Spleen (tissue), 11 donors: ENCODE results near the gene DLG2. TPM values are rescaled to one million over a fixed set of nuclear protein-coding genes. Genes with fewer than 3 reads are reported as not detected.

Experiments used
- DNase-seq: peaks from one replicate; pipeline ENCODE4 v3.0.0-alpha.2; 2020
- H3K27ac ChIP-seq, 8 donors: fragments of 200-600 bp; sonication (generic) in 7 of 8; 1 replicate in 4 of 8; 2 replicates in 4 of 8; pipeline versions ENCODE4 v1.5.0 to v1.8.0; 2016 to 2021; ENCODE audit warnings: inconsistent platforms in 4 of 8, mild to moderate bottlenecking in 4 of 8, moderate library complexity in 1 of 8
- H3K27me3 ChIP-seq, 7 donors: fragments of 200-600 bp; sonication (generic) in 6 of 7; replicated peaks in 1 of 7; 1 replicate in 4 of 7; 2 replicates in 3 of 7; pipeline versions ENCODE4 v1.5.0 to v1.8.0; 2016 to 2021; ENCODE audit warnings: inconsistent platforms in 3 of 7, mild to moderate bottlenecking in 1 of 7
- H3K36me3 ChIP-seq, 6 donors: fragments of 200-600 bp; sonication (generic) in 5 of 6; 1 replicate in 4 of 6; 2 replicates in 2 of 6; pipeline versions ENCODE4 v1.5.0 to v1.8.0; 2016 to 2021; ENCODE audit warnings: inconsistent platforms in 2 of 6
- H3K4me1 ChIP-seq, 6 donors: fragments of 200-600 bp; sonication (generic) in 5 of 6; 1 replicate in 3 of 6; 2 replicates in 3 of 6; pipeline versions ENCODE4 v1.5.0 to v1.8.0; 2016 to 2021; ENCODE audit warnings: inconsistent platforms in 3 of 6
- H3K4me3 ChIP-seq, 8 donors: fragments of 200-600 bp; sonication (generic) in 7 of 8; 1 replicate in 4 of 8; 2 replicates in 4 of 8; pipeline versions ENCODE4 v1.5.0 to v1.8.0; 2016 to 2021; ENCODE audit warnings: inconsistent platforms in 4 of 8, mild to moderate bottlenecking in 4 of 8, moderate library complexity in 2 of 8
- H3K9me3 ChIP-seq, 8 donors: fragments of 200-600 bp; sonication (generic) in 7 of 8; 1 replicate in 4 of 8; 2 replicates in 4 of 8; pipeline versions ENCODE4 v1.5.0 to v1.8.0; 2016 to 2021; ENCODE audit warnings: inconsistent platforms in 4 of 8
- CTCF ChIP-seq, 11 experiments: fragments of 200-600 bp in 7 of 11; fragments of 450-650 bp in 4 of 11; sonication (generic) in 4 of 11; IDR thresholded peaks in 8 of 11; conservative IDR thresholded peaks in 3 of 11; 1 replicate in 7 of 11; 2 replicates in 4 of 11; pipeline versions ENCODE4 v1.4.0 to v1.8.0; 2016 to 2021; ENCODE audit warnings: antibody characterized with exemption in 11 of 11, inconsistent platforms in 4 of 11, mild to moderate bottlenecking in 1 of 11
- POLR2A ChIP-seq, 3 donors: fragments of 450-650 bp; IDR thresholded peaks; one replicate each; pipeline ENCODE4 v1.5.1; 2017; ENCODE audit warnings: antibody characterized with exemption in 3 of 3, mild to moderate bottlenecking in 1 of 3
- POLR2AphosphoS5 ChIP-seq, 3 donors: sonication (generic); formaldehyde crosslinking; IDR thresholded peaks; one replicate each; pipeline ENCODE4 v1.5.1; 2017; ENCODE audit warnings: antibody characterized with exemption in 3 of 3
- WGBS, 5 donors: extraction: QIAGEN DNeasy Blood & Tissue Kit in 3 of 5; methylation state at CpG; one replicate each; pipeline versions ENCODE4 v1.1.5 to v1.1.7; 2013 to 2018; 5-methylcytosine and 5-hydroxymethylcytosine counted together
- intact Hi-C: fragments of 100-400 bp; cut with DNase I; formaldehyde crosslinking; loops from one replicate; pipeline ENCODE4 v1.15.0; 2023; ENCODE audit warnings: low total_unique reads
- polyA plus RNA-seq, 3 donors: library from polyadenylated mRNA; stranded (reverse); fragments of 200-250 nt; gene quantifications; one replicate each; pipeline ENCODE4 v1.2.1, GENCODE V29; 2013
- total RNA-seq, 7 donors: library from RNA; depleted of rRNA in 3 of 7; stranded (reverse); fragments of >200 nt in 3 of 7; fragmentation: NEBNext Ultra II Directional in 4 of 7; extraction: Animal tissue kit (Norgen Biotek cat#: 25700) in 4 of 7; gene quantifications; one replicate each; pipeline versions ENCODE4 v1.1.0 to v1.2.1, GENCODE V29; 2016 to 2021
- donor health status: healthy with polysubstance abuse.
- donor health status: DM: no; HTN: no; CAD: no; lungs with moderate emphysema.
- donor health status: DM: no; HTN: no; CAD: no.
- donor health status: Bipolar disorder and iron deficiency.
- donor health status: healthy.
- donor health status: DM: no; HTN: no; CAD: no.
- donor health status: DM: yes; HTN: yes; CAD: no.

Gene DLG2
- total and polyA plus RNA-seq, 10 donors = 0.43 to 12.7 (median 7.9) TPM

GRCh38 chr11:85531191-85531897, 95.8 kb downstream of the DLG2 start:
- DNase-seq = no peak
- Histone ChIP-seq H3K9me3 (peaks cover 0 to 25% (median 18%) of the 10 kb centered on the region in 8 donors), H3K27me3 (no peaks in the 10 kb centered on the region), H3K4me3 (no peak overlapping the region), H3K27ac (no peak overlapping the region), H3K4me1 (no peaks in the 10 kb centered on the region), H3K36me3 (no peaks in the 10 kb centered on the region)
- 49 to 71% (median 61%) methylated on average over 5 of the region's 5 CpGs for WGBS, 5 donors
- intact Hi-C loops = no loop called here
- TF ChIP-seq POLR2AphosphoS5 (IDR thresholded peaks at IDR 0.05) (no peak), CTCF (IDR thresholded peaks at IDR 0.05 in 8 of 11, conservative IDR thresholded peaks at IDR 0.05 in 3 of 11) (no peak), POLR2A (IDR thresholded peaks at IDR 0.05) (no peak)

- Histone ChIP-seq H3K9me3 (peaks cover 0 to 18% (median 15%) of the 10 kb centered on the region in 8 donors), H3K4me1 (no peaks in the 10 kb centered on the region), H3K27ac (no peak overlapping the region), H3K4me3 (no peak overlapping the region), H3K27me3 (no peaks in the 10 kb centered on the region), H3K36me3 (no peaks in the 10 kb centered on the region)
- WGBS, 5 donors = 29 to 49% (median 36%) methylated on average over 1 of the region's 1 CpG
- no peak for DNase-seq
- intact Hi-C loops = no loop called here
- TF ChIP-seq POLR2AphosphoS5 (IDR thresholded peaks at IDR 0.05) = no peak
- TF ChIP-seq CTCF (IDR thresholded peaks at IDR 0.05 in 8 of 11, conservative IDR thresholded peaks at IDR 0.05 in 3 of 11) = no peak
- TF ChIP-seq POLR2A (IDR thresholded peaks at IDR 0.05) = no peak
Observed at GRCh38 chr11:85530634-85531033, 96.5 kb downstream of the DLG2 start.

- Histone ChIP-seq H3K9me3 (peaks cover 7 to 25% (median 24%) of the 10 kb centered on the region in 8 donors), H3K4me3 (no peak overlapping the region), H3K27me3 (no peaks in the 10 kb centered on the region), H3K4me1 (no peaks in the 10 kb centered on the region), H3K27ac (no peak overlapping the region), H3K36me3 (no peaks in the 10 kb centered on the region)
- TF ChIP-seq POLR2A (IDR thresholded peaks at IDR 0.05) = no peak
- TF ChIP-seq POLR2AphosphoS5 (IDR thresholded peaks at IDR 0.05) = no peak
- TF ChIP-seq CTCF (IDR thresholded peaks at IDR 0.05 in 8 of 11, conservative IDR thresholded peaks at IDR 0.05 in 3 of 11) = no peak
- DNase-seq = no peak
- intact Hi-C loops = no loop called here
Observed at GRCh38 chr11:85526564-85526963, 100.6 kb downstream of the DLG2 start.

- 57 to 76% (median 73%) methylated on average over 3 of the region's 3 CpGs for WGBS, 5 donors
- no peak overlapping the region for H3K4me3 ChIP-seq
- H3K27me3 ChIP-seq = no peaks in the 10 kb centered on the region
- H3K4me1 ChIP-seq = no peaks in the 10 kb centered on the region
- peaks cover 7 to 34% (median 31%) of the 10 kb centered on the region in 8 donors for H3K9me3 ChIP-seq
- TF ChIP-seq CTCF (IDR thresholded peaks at IDR 0.05 in 8 of 11, conservative IDR thresholded peaks at IDR 0.05 in 3 of 11) (no peak), POLR2A (IDR thresholded peaks at IDR 0.05) (no peak), POLR2AphosphoS5 (IDR thresholded peaks at IDR 0.05) (no peak)
- no peak for DNase-seq
- peak overlapping the region in 1 of 8 donors; percentile 4 for H3K27ac ChIP-seq
- no peaks in the 10 kb centered on the region for H3K36me3 ChIP-seq
- intact Hi-C loops = no loop called here
Observed at GRCh38 chr11:85525686-85526085, 101.5 kb downstream of the DLG2 start.
